SK-N-SH treated with all-trans-retinoic acid at 6 μM for 48 hours (cell line): ENCODE results near the gene SERGEF.

ENCODE experiments used
- ARNTL ChIP-seq: fragments of 450-650 bp; formaldehyde crosslinking; IDR thresholded peaks from 2 replicates; pipeline ENCODE4 v1.5.0; 2020; ENCODE audit warnings: low read depth, mild to moderate bottlenecking, moderate library complexity, borderline replicate concordance
- CSDC2 ChIP-seq: fragments of 250-450 bp; sonication (Bioruptor Pico); IDR thresholded peaks from 2 replicates; pipeline ENCODE4 v1.5.0; 2020; ENCODE audit warnings: mild to moderate bottlenecking, moderate library complexity
- PPARA ChIP-seq: fragments of 250-450 bp; sonication (Bioruptor Pico); IDR thresholded peaks from 2 replicates; pipeline ENCODE4 v1.5.0; 2020; ENCODE audit warnings: mild to moderate bottlenecking, borderline replicate concordance
- RARB ChIP-seq: fragments of 250-450 bp; sonication (Bioruptor Pico); IDR thresholded peaks from 2 replicates; pipeline ENCODE4 v1.8.0; 2021; ENCODE audit warnings: mild to moderate bottlenecking, moderate library complexity
- TOX ChIP-seq: fragments of 250-450 bp; sonication (Bioruptor Pico); IDR thresholded peaks from 2 replicates; pipeline ENCODE4 v1.8.0; 2021; ENCODE audit warnings: mild to moderate bottlenecking, moderate library complexity, borderline replicate concordance
- ZC3H10 ChIP-seq: fragments of 250-450 bp; sonication (Bioruptor Pico); IDR thresholded peaks from 2 replicates; pipeline ENCODE4 v1.5.1; 2021; ENCODE audit warnings: mild to moderate bottlenecking, moderate library complexity
- ZFP3 ChIP-seq: fragments of 250-450 bp; sonication (Bioruptor Pico); IDR thresholded peaks from 2 replicates; pipeline ENCODE4 v1.5.0; 2020; ENCODE audit warnings: mild to moderate bottlenecking, moderate library complexity
- ZNF70 ChIP-seq: fragments of 450-650 bp; formaldehyde crosslinking; IDR thresholded peaks from 2 replicates; pipeline ENCODE4 v1.5.0; 2020; ENCODE audit warnings: mild to moderate bottlenecking, moderate library complexity
- ZNF8 ChIP-seq: fragments of 450-650 bp; formaldehyde crosslinking; IDR thresholded peaks from 2 replicates; pipeline ENCODE4 v1.5.0; 2020; ENCODE audit warnings: mild to moderate bottlenecking, moderate library complexity
- TF ChIP-seq, protein P1 (sequence below): fragments of 250-450 bp; sonication (Bioruptor Pico); IDR thresholded peaks from 2 replicates; pipeline ENCODE4 v1.5.0; 2020; ENCODE audit warnings: mild to moderate bottlenecking, moderate library complexity
- TF ChIP-seq, protein P2 (sequence below): fragments of 250-450 bp; sonication (Bioruptor Pico); IDR thresholded peaks from 2 replicates; pipeline ENCODE4 v1.5.1; 2020; ENCODE audit warnings: low read depth, mild to moderate bottlenecking, moderate library complexity
- TF ChIP-seq, protein P3 (sequence below): fragments of 250-450 bp; sonication (Bioruptor Pico); IDR thresholded peaks from 2 replicates; pipeline ENCODE4 v1.5.1; 2021; ENCODE audit warnings: mild to moderate bottlenecking, moderate library complexity
- TF ChIP-seq, protein P4 (sequence below): fragments of 250-450 bp; sonication (Bioruptor Pico); IDR thresholded peaks from 2 replicates; pipeline ENCODE4 v1.8.0; 2020; ENCODE audit warnings: mild to moderate bottlenecking, moderate library complexity, borderline replicate concordance

DNA sequence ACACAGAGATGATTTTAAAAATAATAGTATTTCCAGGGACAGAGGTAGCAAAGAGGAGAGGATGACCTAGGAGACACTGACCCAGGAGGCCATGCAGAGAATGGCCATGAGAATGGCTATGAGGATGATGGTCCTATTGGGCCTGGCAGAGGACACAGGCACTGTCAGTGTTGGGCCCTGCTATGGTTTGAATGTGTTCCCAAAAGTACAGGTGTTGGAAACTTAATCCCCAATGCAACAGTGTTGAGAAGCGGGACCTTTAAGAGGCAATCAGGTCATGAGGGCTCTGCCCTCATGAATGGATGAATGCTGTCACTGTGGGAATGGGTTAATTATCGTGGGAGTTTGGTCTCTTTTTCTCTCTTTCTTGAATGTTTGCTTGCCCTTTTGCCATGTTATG lies 216.7 kb downstream of the SERGEF start:
- TF ChIP-seq, protein P1, sequence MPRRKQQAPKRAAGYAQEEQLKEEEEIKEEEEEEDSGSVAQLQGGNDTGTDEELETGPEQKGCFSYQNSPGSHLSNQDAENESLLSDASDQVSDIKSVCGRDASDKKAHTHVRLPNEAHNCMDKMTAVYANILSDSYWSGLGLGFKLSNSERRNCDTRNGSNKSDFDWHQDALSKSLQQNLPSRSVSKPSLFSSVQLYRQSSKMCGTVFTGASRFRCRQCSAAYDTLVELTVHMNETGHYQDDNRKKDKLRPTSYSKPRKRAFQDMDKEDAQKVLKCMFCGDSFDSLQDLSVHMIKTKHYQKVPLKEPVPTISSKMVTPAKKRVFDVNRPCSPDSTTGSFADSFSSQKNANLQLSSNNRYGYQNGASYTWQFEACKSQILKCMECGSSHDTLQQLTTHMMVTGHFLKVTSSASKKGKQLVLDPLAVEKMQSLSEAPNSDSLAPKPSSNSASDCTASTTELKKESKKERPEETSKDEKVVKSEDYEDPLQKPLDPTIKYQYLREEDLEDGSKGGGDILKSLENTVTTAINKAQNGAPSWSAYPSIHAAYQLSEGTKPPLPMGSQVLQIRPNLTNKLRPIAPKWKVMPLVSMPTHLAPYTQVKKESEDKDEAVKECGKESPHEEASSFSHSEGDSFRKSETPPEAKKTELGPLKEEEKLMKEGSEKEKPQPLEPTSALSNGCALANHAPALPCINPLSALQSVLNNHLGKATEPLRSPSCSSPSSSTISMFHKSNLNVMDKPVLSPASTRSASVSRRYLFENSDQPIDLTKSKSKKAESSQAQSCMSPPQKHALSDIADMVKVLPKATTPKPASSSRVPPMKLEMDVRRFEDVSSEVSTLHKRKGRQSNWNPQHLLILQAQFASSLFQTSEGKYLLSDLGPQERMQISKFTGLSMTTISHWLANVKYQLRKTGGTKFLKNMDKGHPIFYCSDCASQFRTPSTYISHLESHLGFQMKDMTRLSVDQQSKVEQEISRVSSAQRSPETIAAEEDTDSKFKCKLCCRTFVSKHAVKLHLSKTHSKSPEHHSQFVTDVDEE, result no peak
- no peak for TF ChIP-seq ZFP3
- TF ChIP-seq RARB, result no peak
- TF ChIP-seq CSDC2 (CRISPR knock-in tag), result no peak
- TF ChIP-seq, protein P2, sequence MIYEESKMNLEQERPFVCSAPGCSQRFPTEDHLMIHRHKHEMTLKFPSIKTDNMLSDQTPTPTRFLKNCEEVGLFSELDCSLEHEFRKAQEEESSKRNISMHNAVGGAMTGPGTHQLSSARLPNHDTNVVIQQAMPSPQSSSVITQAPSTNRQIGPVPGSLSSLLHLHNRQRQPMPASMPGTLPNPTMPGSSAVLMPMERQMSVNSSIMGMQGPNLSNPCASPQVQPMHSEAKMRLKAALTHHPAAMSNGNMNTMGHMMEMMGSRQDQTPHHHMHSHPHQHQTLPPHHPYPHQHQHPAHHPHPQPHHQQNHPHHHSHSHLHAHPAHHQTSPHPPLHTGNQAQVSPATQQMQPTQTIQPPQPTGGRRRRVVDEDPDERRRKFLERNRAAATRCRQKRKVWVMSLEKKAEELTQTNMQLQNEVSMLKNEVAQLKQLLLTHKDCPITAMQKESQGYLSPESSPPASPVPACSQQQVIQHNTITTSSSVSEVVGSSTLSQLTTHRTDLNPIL, result no peak
- TF ChIP-seq PPARA (CRISPR knock-in tag), result no peak
- no peak for TF ChIP-seq TOX (CRISPR knock-in tag)
- no peak for TF ChIP-seq ZC3H10
- TF ChIP-seq ZNF8 (CRISPR knock-in tag), result no peak
- TF ChIP-seq ZNF70 (CRISPR knock-in tag), result no peak
- TF ChIP-seq, protein P3, sequence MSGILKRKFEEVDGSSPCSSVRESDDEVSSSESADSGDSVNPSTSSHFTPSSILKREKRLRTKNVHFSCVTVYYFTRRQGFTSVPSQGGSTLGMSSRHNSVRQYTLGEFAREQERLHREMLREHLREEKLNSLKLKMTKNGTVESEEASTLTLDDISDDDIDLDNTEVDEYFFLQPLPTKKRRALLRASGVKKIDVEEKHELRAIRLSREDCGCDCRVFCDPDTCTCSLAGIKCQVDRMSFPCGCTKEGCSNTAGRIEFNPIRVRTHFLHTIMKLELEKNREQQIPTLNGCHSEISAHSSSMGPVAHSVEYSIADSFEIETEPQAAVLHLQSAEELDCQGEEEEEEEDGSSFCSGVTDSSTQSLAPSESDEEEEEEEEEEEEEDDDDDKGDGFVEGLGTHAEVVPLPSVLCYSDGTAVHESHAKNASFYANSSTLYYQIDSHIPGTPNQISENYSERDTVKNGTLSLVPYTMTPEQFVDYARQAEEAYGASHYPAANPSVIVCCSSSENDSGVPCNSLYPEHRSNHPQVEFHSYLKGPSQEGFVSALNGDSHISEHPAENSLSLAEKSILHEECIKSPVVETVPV (CRISPR knock-in tag), result no peak
- TF ChIP-seq ARNTL, result no peak
- TF ChIP-seq, protein P4, sequence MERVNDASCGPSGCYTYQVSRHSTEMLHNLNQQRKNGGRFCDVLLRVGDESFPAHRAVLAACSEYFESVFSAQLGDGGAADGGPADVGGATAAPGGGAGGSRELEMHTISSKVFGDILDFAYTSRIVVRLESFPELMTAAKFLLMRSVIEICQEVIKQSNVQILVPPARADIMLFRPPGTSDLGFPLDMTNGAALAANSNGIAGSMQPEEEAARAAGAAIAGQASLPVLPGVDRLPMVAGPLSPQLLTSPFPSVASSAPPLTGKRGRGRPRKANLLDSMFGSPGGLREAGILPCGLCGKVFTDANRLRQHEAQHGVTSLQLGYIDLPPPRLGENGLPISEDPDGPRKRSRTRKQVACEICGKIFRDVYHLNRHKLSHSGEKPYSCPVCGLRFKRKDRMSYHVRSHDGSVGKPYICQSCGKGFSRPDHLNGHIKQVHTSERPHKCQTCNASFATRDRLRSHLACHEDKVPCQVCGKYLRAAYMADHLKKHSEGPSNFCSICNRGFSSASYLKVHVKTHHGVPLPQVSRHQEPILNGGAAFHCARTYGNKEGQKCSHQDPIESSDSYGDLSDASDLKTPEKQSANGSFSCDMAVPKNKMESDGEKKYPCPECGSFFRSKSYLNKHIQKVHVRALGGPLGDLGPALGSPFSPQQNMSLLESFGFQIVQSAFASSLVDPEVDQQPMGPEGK (CRISPR knock-in tag), result no peak
